Islet precursor cell (in vitro differentiated cells): ENCODE data around the gene EPC1.
A peak's percentile ranks its signal among the peaks of the same experiment; 100 is the strongest.
"Not testable (repeated sequence)": the region's sequence is repeated elsewhere in the genome, so short reads cannot be mapped to it uniquely, and the experiment has no call there.

Experiments used
- DNase-seq: peaks from one replicate; pipeline ENCODE4 v3.0.0-alpha.2; 2018

Gene EPC1

GRCh38 chr10:32266979-32267378 is 80.0 kb downstream of the EPC1 start:
- DNase-seq, result no peak

GRCh38 chr10:32266566-32266965 is 80.4 kb downstream of the EPC1 start:
- no peak for DNase-seq

GRCh38 chr10:32265756-32266155 is 81.2 kb downstream of the EPC1 start:
- no peak for DNase-seq

- DNase-seq, result no peak
Measured at GRCh38 chr10:32263300-32263699, 83.7 kb downstream of the EPC1 start.

- no peak for DNase-seq
Measured at GRCh38 chr10:32259551-32259950, 87.4 kb downstream of the EPC1 start.

- peak; percentile 67 for DNase-seq
Measured at GRCh38 chr10:32256613-32257437, 90.1 kb downstream of the EPC1 start.

GRCh38 chr10:32253821-32254220 is 93.1 kb downstream of the EPC1 start:
- no peak for DNase-seq

GRCh38 chr10:32253276-32253675 is 93.7 kb downstream of the EPC1 start:
- peak; percentile 94 for DNase-seq

GRCh38 chr10:32250489-32250888 is 96.5 kb downstream of the EPC1 start:
- not testable (repeated sequence) for DNase-seq

GRCh38 chr10:32246685-32247084 is 100.3 kb downstream of the EPC1 start:
- no peak for DNase-seq

- no peak for DNase-seq
Measured at GRCh38 chr10:32245760-32246159, 101.2 kb downstream of the EPC1 start.

- DNase-seq, result peak; percentile 66
Measured at GRCh38 chr10:32244421-32245207, 102.3 kb downstream of the EPC1 start.

- no peak for DNase-seq
Measured at GRCh38 chr10:32244011-32244410, 102.9 kb downstream of the EPC1 start.

GRCh38 chr10:32241946-32242345 is 105.0 kb downstream of the EPC1 start:
- no peak for DNase-seq

GRCh38 chr10:32240471-32240870 is 106.5 kb downstream of the EPC1 start:
- DNase-seq, result no peak

- no peak for DNase-seq
Measured at GRCh38 chr10:32239769-32240168, 107.2 kb downstream of the EPC1 start.

- no peak for DNase-seq
Measured at GRCh38 chr10:32237644-32238345, 109.2 kb downstream of the EPC1 start.

- DNase-seq, result no peak
Measured at GRCh38 chr10:32234471-32234870, 112.5 kb downstream of the EPC1 start.

GRCh38 chr10:32233375-32233774 is 113.6 kb downstream of the EPC1 start:
- DNase-seq, result not testable (repeated sequence)

GRCh38 chr10:32232378-32232777 is 114.6 kb downstream of the EPC1 start:
- no peak for DNase-seq

- DNase-seq, result not testable (repeated sequence)
Measured at GRCh38 chr10:32229788-32230187, 117.2 kb downstream of the EPC1 start.

- no peak for DNase-seq
Measured at GRCh38 chr10:32229170-32229569, 117.8 kb downstream of the EPC1 start.

- DNase-seq, result no peak
Measured at GRCh38 chr10:32227802-32228201, 119.2 kb downstream of the EPC1 start.

- no peak for DNase-seq
Measured at GRCh38 chr10:32226624-32227023, 120.3 kb downstream of the EPC1 start.
